ENCODE data around the gene SKIDA1. TPM values are rescaled to one million over a fixed set of nuclear protein-coding genes. Genes with fewer than 3 reads are reported as not detected.

The SKIDA1 gene
- total RNA-seq, 1 experiment from 2014 or later: 0.33 TPM

DNA sequence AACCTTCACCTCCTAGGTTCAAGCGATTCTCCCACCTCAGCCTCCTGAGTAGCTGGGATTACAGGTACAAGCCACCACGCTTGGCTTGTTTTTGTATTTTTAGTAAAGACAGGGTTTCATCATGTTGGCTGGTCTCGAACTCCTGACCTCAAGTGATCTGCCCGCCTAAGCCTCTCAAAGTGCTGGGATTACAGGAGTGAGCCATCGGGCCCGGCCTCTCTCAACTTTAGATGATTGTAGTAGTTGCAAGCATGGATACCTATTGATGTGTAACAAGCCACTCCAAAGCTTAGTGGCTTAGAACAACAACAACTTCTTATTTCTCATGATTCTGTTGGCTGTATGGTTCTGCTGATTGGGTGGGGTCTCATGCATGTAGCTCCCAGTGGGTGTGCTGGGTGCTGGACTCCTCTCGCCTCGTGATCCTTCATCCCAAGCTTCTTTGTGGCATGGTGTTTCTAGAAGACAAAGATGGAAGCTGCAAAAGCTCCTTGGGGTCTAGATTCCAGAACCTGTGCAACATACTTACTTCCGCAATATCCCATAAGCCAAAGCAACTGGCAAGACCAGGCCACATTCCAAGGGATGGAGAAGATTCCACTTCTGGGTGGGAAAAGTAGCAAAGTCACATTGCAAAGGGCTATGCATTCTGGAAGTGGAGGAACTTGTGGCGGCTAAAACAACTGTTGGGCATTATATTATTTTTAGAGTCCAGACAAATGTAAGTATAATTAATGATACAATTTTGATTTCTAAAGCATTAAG lies 37.9 kb downstream of the SKIDA1 start:
- no peak for DNase-seq (ENCODE audit: low spot score)

GRCh38 chr10:21482821-21483220 lies 42.7 kb downstream of the SKIDA1 start:
- no peak for DNase-seq (ENCODE audit: low spot score)

DNA sequence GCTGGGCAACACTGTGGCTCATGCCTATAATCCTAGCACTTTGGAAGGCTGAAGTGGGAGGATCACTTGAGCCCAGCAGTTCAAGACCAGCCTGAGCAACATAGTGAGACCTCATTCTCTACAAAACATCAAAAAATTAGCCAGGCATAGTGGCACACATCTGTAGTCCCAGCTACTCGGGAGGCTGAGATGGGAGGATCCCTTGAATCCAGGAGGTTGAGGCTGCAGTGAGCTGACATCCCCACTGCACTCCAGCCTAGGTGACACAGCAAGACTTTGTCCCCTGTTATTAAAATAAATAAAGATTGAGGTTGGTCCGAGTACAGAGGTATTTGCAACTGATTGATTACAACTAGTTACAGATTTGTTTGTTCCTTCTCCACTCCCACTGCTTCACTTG lies 44.1 kb downstream of the SKIDA1 start:
- no peak for DNase-seq (ENCODE audit: low spot score)

DNA sequence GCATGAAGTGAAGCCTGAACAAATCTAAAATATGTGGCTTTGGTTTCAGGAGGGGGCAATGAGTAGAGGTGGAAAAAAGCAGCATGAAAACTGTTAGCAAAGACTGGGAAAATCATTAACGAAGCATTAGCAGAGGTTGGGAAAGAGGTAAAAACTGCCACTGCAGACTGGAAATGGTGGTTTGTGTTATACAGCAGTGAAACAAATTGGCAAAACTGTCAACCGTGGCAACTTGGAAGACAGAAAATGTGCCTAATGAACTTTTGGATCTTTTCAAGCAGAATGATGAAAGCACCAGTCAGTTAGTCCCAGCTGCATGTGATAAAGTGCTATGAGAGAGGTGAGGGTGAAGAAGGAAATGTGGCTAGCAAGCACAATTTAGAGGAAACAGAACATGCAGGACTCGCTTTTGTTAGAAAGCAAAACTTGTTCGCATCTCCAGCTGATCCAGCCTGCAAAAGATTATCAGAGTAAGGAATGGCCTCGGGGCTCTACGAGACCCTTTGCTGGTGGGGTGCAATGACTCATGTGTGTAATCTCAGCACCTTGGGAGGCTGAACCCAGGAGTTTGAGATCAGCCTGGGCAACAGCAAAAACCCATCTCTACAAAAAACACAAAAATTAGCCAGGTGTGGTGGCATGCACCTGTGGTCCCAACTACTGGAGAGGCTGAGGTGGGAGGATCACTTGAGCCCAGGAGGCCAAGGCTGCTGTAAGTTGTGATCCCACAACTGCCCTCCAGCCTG lies 45.7 kb downstream of the SKIDA1 start:
- DNase-seq (ENCODE audit: low spot score): no peak

DNA sequence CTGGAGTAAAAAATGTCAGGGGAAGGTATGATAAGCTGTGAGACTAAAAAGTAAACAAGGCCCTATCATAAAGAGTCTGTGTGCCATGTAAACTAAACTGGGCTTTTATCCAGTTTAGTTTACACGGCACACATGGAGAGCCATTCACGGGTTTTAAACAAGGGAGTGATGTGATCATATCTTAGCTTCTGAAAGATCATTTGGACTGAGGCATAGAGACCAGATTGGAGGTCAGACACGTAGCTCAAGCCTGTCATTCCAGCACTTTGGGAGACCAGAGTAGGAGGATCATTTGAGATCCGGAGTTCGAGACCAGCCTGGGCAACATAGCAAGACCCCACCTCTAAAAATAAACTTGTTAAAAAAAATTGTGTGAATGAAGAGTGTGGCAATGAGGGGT lies 50.1 kb downstream of the SKIDA1 start:
- no peak for DNase-seq (ENCODE audit: low spot score)

- DNase-seq (ENCODE audit: low spot score): no peak
Measured at GRCh38 chr10:21473541-21473940, 51.9 kb downstream of the SKIDA1 start.

DNA sequence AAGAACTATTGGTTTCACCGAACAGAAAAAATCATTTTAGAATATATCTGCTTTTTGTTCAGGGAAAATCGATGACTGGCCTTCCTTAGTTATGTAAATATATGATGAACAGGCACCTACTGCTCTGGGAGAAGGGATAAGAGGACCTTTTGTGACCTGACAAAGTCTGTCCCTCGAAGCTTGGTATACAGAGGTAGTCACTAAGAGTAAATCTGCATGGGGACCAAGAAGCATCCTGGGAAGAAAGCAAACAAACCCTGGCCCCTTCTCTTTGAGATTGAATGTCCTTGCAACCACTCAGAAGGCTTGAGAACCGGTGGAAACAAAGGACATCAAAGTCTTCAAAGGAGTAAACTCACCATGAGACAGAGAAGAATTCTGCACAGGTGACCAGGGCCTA lies 52.3 kb downstream of the SKIDA1 start:
- DNase-seq (ENCODE audit: low spot score): no peak

DNA sequence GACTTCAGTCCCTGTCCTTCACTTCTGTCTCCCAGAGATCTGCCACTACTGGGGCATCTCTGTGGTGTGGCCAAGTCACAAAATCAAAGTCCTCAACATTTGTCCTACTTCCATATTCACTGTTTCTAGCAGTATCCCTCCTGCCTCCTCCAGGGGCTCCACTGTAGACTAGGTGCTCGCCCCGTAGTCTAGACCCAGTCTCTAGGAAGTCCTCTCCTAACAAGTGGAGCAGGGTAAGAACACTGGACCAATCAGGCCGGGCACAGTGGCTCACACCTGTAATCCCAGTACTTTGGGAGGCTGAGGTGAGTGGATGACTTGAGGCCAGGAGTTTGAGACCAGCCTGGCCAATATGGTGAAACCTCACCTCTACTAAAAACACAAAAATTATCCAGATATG lies 57.4 kb downstream of the SKIDA1 start:
- no peak for DNase-seq (ENCODE audit: low spot score)

GRCh38 chr10:21467633-21468032 lies 57.8 kb downstream of the SKIDA1 start:
- no peak for DNase-seq (ENCODE audit: low spot score)

DNA sequence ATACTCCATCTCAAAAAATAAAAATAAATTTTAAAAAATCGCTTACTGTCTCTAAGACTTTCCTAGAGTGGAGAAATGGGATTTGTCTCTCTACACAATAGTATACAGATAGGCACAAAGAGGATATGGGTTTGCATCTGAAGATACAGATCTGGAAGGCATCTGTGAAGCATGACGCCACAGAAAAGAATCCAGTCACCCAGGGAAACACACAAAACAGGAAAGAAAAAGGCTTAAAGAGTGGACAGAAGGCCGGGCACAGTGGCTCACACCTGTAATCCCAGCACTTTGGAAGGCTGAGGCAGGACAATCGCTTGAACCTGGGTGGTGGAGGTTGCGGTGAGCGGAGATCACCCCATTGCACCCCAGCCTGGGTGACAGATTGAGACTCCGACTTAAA lies 61.3 kb downstream of the SKIDA1 start:
- no peak for DNase-seq (ENCODE audit: low spot score)

Other genes starting within 250 kb of the SKIDA1 start
- gene MLLT10, start 8.6 kb upstream of the SKIDA1 start, total RNA-seq (2014; rRNA removed; shearing (Covaris generic)): 7.9 TPM in 2 replicates